Activated CD4-positive, CD25-positive, alpha-beta regulatory T cell treated with anti-CD3 and anti-CD28 coated beads, Interleukin-2, amount 50 U/mL, for 24 hours (primary cell): ENCODE measurements around the gene ALDH5A1.

Source experiments
- ATAC-seq, 2 donors: fragments of 150-1000 bp; cut with Tn5 transposase; one replicate each; pipeline ENCODE4 v1.10.0; 2021; ENCODE audit warnings: mild to moderate bottlenecking in 1 of 2, moderate library complexity in 1 of 2

ALDH5A1 gene

DNA sequence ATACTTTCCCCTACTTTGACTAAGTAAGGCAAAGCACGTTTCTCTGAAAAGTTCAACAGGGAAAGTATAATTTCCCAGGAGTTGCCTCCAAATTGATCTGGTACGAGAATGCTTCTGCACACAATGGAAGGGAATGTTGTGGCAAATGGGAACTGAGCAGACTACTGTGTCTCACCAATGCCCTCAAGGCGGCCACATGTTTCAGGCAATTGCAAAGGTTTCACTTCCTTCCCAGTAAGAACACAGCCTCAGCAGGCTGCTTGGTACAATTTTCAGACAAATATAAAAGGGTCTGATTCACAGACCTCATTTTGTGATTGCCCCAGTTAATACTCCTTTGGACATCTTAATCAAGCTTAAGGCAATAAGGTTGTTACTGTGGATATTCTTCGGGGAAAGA is 80.0 kb downstream of the ALDH5A1 start:
- no peak for ATAC-seq

- ATAC-seq: no peak
Measured at GRCh38 chr6:24576447-24576846, 81.7 kb downstream of the ALDH5A1 start.

DNA sequence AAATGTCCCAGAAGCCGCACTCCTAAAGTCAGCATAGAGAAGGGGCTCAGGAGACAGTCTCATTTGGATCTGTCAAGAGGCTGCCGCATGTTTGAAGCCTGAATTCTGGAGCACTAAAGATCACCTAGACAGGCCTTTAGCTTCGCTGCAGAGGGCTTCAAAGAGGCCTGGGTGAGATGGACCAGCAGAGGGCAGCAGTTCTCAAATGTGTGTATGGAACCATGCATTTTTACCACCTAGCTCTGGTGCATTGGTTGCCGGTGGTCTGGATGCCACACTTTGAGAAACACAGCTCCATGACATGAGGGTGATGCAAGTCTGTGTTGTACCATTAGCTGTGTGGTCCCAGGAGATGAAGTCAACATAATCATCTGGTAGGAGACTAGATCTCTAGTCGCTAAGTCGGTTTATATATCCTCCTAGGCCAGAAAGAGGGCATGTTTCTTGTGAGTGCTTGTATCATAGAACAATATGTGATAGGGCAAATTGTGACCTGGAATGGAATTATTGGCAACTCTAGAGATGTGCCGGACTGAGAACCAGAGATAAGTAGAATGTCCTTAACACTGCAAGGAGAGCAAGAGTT is 86.4 kb downstream of the ALDH5A1 start:
- ATAC-seq: peak; percentile 71 to 87

- peak; percentile 63 for ATAC-seq
Measured at GRCh38 chr6:24583463-24584381, 89.0 kb downstream of the ALDH5A1 start.

GRCh38 chr6:24584382-24584720 is 89.6 kb downstream of the ALDH5A1 start:
- ATAC-seq: no peak
